Karpas-422 (cell line): Measurements from ENCODE around the gene ELMOD1. TPM values are rescaled to one million over a fixed set of nuclear protein-coding genes. Genes with fewer than 3 reads are reported as not detected.
"Not testable (repeated sequence)": the region's sequence is repeated elsewhere in the genome, so short reads cannot be mapped to it uniquely, and the experiment has no call there.

Experiments used
- DNase-seq: peaks from one replicate; pipeline ENCODE4 v3.0.0-alpha.2; 2015
- H2AFZ ChIP-seq: fragments of 200-600 bp; sonication (generic); 2 replicates; pipeline ENCODE4 v1.6.1; 2014; ENCODE audit warnings: antibody characterized with exemption, low read length, mixed read lengths
- H3K27ac ChIP-seq: fragments of 200-600 bp; sonication (generic); 2 replicates; pipeline ENCODE4 v1.5.1; 2014; ENCODE audit warnings: mild to moderate bottlenecking, low read length, moderate library complexity
- H3K27me3 ChIP-seq: fragments of 200-600 bp; sonication (generic); 2 replicates; pipeline ENCODE4 v1.6.1; 2014; ENCODE audit warnings: low read length, mixed read lengths
- H3K36me3 ChIP-seq: fragments of 200-600 bp; sonication (generic); 2 replicates; pipeline ENCODE4 v1.6.1; 2014; ENCODE audit warnings: low read length, mixed read lengths; ENCODE audit not compliant: insufficient read depth
- H3K4me1 ChIP-seq: fragments of 200-600 bp; sonication (generic); 2 replicates; pipeline ENCODE4 v1.6.1; 2014; ENCODE audit warnings: mild to moderate bottlenecking, low read length, mixed read lengths
- H3K4me2 ChIP-seq: fragments of 200-600 bp; sonication (generic); 2 replicates; pipeline ENCODE4 v1.6.1; 2014; ENCODE audit warnings: low read length, low read depth, mild to moderate bottlenecking; ENCODE audit not compliant: poor library complexity, severe bottlenecking
- H3K4me3 ChIP-seq: fragments of 200-600 bp; sonication (generic); 2 replicates; pipeline ENCODE4 v1.5.1; 2014; ENCODE audit warnings: mild to moderate bottlenecking, antibody characterized with exemption, low read length, mixed read lengths
- H3K79me2 ChIP-seq: fragments of 200-600 bp; sonication (generic); 2 replicates; pipeline ENCODE4 v1.6.1; 2014; ENCODE audit warnings: mild to moderate bottlenecking, low read length, mixed read lengths
- H3K9ac ChIP-seq: fragments of 200-600 bp; sonication (generic); 2 replicates; pipeline ENCODE4 v1.6.0; 2014; ENCODE audit warnings: low read length
- H3K9me2 ChIP-seq: fragments of 200-600 bp; sonication (generic), shearing (Covaris generic); replicated peaks from 2 replicates; pipeline ENCODE4 v1.6.0; 2014; ENCODE audit warnings: mild to moderate bottlenecking, low read length, moderate library complexity; ENCODE audit not compliant: insufficient read depth
- H3K9me3 ChIP-seq: fragments of 300-700, 200-600 bp; sonication (generic); 2 replicates; pipeline ENCODE4 v1.6.1; 2014; ENCODE audit warnings: low read length, mixed read lengths
- H4K20me1 ChIP-seq: fragments of 200-600 bp; sonication (generic); 2 replicates; pipeline ENCODE4 v1.6.1; 2014; ENCODE audit warnings: mild to moderate bottlenecking, antibody characterized with exemption, low read length, low read depth; ENCODE audit not compliant: insufficient read depth
- total RNA-seq: library from RNA; depleted of rRNA; stranded (reverse); fragments of >200 nt; shearing (Covaris generic); gene quantifications from 2 replicates; pipeline ENCODE4 v1.2.3, GENCODE V29; 2014; ENCODE audit warnings: low replicate concordance

Gene ELMOD1
- total RNA-seq, 1 experiment from 2014 or later: 2.0 TPM

DNA sequence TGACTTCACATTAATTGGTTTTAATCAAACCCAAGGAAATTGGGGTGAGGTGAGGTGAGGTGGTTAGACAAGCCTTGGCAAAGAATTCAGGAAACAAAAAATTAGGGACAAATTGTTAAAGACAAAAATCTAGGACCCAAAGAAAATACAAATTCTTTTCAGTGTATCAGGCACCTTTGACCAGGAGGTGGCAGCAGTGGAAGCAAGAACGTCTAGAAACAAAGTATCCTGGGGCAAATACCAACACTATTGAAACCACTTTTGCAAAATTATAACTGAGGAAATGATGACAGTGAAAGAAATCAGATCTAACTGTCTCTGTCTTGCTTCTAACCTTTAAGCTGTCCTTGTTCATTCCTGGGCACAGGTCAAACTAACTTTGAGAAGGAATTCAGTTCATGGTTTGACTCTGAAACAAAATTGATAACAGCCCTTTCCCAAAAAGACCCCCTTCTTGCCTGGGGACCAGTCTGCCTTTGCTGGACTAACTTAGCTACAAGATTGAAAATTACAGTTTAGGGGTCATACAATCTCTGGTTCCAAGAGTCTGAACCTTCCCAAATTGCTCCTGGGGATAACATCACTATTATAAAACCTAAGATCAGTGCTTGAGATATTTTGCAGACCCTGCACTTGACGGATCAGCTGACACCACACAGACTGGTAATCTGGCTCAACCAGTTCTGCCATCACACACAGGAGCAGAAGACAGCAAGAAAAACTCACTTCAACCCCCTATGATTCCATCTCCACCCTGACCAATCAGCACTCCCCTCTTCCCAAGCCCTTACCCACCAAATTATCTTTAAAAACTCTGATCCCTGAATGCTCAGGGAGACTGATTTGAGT is 14.2 kb upstream of the ELMOD1 start:
- H3K4me1 ChIP-seq, H2AFZ ChIP-seq: not testable (repeated sequence)
- DNase-seq: peak; percentile 90

DNA sequence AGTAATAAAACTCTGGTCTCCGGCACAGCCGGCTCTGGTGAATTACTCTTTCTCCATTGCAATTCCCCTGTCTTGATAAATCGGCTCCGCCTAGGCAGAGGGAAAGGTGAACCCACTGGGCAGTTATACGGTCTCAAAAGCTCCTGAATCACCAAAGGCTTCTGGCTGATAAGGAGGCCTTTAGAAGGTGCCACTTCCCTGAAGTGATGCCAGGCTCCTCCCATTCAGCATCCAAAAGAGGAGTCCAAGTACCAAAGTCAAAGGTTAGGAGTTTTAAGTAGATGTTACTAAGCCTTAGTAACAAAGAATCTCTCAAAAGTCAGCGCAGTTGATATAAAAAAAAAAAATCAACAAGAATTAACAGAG is 13.6 kb upstream of the ELMOD1 start:
- no peaks in the 10 kb centered on the region for H3K36me3 ChIP-seq
- H3K27ac ChIP-seq: no peak overlapping the region
- DNase-seq: no peak
- H2AFZ ChIP-seq: no peak overlapping the region
- H3K9ac ChIP-seq: no peak overlapping the region
- no peaks in the 10 kb centered on the region for H3K9me3 ChIP-seq
- H3K4me1 ChIP-seq: no peaks in the 10 kb centered on the region
- H3K4me3 ChIP-seq: no peak overlapping the region
- no peaks in the 10 kb centered on the region for H3K79me2 ChIP-seq
- H3K4me2 ChIP-seq: no peak overlapping the region
- no peaks in the 10 kb centered on the region for H4K20me1 ChIP-seq
- no peaks in the 10 kb centered on the region for H3K9me2 ChIP-seq
- H3K27me3 ChIP-seq: no peaks in the 10 kb centered on the region

More for the DNA sequence above, 14.2 kb upstream of the ELMOD1 start:
- H3K4me2 ChIP-seq, H3K4me3 ChIP-seq, H3K9me2 ChIP-seq, H3K79me2 ChIP-seq, H3K9me3 ChIP-seq, H3K27me3 ChIP-seq, H3K36me3 ChIP-seq, H3K27ac ChIP-seq, H3K9ac ChIP-seq, H4K20me1 ChIP-seq: not testable (repeated sequence)

DNA sequence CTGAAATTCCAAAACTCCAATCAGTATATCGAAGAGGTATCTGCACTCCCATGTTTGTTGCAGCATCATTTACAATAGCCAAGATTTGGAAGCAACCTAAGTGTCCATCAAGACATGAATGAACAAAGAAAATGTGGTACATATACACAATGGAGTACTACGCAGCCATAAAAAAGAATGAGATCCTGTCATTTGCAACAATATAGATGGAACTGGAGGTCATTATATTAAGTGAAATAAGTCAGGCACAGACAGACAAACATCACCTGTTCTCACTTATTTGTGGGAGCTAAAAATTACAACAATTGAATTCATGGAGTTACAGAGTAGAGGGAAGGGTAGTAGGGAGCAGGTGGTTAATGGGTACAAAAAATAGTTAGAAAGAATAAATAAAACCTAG is 11.8 kb upstream of the ELMOD1 start:
- H3K36me3 ChIP-seq, H3K79me2 ChIP-seq, H3K4me2 ChIP-seq: not testable (repeated sequence)

DNA sequence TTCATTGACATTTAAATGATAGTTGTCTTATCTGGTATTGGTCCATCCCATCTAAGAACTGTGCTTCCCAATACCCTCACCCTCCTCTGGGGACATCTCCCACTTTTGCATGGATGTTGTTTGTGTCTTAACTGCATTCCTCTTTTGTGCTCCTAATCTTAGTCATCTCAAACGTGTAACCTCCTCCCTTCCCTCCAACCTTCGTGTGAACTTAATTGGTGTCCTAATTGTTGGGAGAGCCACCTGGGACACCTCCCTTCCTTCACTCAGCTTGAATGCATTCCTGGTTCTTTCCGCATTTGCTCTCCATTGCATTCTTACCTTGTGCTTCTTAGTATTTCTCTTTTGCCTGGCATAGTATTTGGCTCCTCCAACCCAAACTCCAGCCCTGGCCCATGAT is 9.8 kb upstream of the ELMOD1 start:
- Histone ChIP-seq H2AFZ (no peak overlapping the region), H3K9me3 (no peaks in the 10 kb centered on the region), H3K9me2 (no peaks in the 10 kb centered on the region), H3K79me2 (no peaks in the 10 kb centered on the region), H3K36me3 (no peaks in the 10 kb centered on the region), H3K4me2 (no peak overlapping the region), H3K4me3 (no peak overlapping the region), H3K9ac (no peak overlapping the region), H3K27me3 (no peaks in the 10 kb centered on the region), H3K4me1 (no peaks in the 10 kb centered on the region), H4K20me1 (no peaks in the 10 kb centered on the region), H3K27ac (no peak overlapping the region)
- no peak for DNase-seq

More for the DNA sequence above, 11.8 kb upstream of the ELMOD1 start:
- DNase-seq, H3K27me3 ChIP-seq, H3K4me1 ChIP-seq, H3K9me3 ChIP-seq, H4K20me1 ChIP-seq, H3K9ac ChIP-seq, H3K9me2 ChIP-seq, H2AFZ ChIP-seq, H3K27ac ChIP-seq, H3K4me3 ChIP-seq: not testable (repeated sequence)

DNA sequence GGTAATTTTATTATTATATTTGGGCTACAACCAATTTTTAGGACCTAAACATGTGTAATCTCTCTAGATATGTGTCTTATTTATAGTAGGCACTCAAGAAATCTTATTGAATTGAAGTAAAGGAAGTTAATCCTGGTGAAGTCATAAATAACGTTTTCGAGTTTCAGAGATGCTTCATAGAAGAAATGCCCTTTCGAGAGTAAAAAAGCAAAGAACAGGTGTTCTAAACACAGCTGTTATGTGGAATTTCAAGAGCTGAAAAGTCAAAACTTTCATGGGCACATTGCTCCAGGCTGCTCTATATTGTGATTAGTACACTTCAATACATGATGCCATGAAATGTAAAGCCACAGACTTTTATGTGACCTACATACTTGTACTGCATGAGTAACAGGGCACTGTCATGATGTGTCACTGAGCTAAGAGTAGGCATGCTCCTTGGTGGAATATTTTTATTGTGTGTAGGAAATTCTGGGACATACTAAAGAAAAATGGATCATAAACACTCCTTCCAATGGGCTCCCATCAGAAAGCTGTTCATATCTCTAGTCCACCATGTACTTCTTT is 7.2 kb upstream of the ELMOD1 start:
- no peak for DNase-seq
- Histone ChIP-seq H3K9me3 (no peaks in the 10 kb centered on the region), H3K4me2 (no peak overlapping the region), H3K4me1 (no peaks in the 10 kb centered on the region), H4K20me1 (no peaks in the 10 kb centered on the region), H3K9ac (no peak overlapping the region), H3K27me3 (no peaks in the 10 kb centered on the region), H3K79me2 (no peaks in the 10 kb centered on the region), H3K9me2 (no peaks in the 10 kb centered on the region), H3K27ac (no peak overlapping the region), H3K36me3 (no peaks in the 10 kb centered on the region), H2AFZ (no peak overlapping the region), H3K4me3 (no peak overlapping the region)

DNA sequence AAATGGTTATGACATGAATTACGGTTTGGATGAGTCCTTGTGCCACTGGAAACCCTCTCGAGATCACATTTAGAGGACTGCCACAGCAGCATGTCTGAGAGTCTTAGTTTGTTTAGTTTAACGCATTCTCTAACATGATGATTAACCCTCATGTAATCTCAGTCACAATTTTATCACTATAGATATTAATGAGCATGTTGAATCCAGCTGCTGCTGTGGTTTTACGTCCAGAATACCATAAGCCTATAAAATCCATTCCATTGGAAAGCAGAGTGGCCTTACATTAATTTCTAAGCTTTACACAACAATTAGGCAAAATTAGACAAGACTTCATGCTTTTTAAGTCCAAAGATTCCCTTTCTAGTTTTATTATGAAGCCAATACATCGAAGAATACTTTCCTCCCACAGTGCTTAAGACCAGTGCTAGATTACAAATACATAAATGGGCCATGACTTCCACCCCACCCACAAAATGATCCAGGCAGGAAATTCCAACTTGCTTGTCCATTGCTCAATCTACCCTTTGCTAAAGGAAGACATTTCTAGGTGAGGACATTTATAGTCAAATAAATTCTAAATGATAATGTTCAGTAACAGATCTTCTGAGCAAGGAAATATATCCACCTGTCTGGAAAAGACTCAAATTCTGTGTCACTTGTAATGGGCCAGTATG is 3.5 kb upstream of the ELMOD1 start:
- Histone ChIP-seq H3K9me2 (no peaks in the 10 kb centered on the region), H3K9me3 (no peaks in the 10 kb centered on the region), H3K36me3 (no peaks in the 10 kb centered on the region), H3K27ac (no peak overlapping the region), H3K4me3 (no peak overlapping the region), H3K79me2 (no peaks in the 10 kb centered on the region), H4K20me1 (no peaks in the 10 kb centered on the region), H3K4me2 (no peak overlapping the region), H2AFZ (no peak overlapping the region), H3K27me3 (0 out of 2 replicates have a peak, but pooled peaks cover 13% of the 10 kb centered on the region), H3K9ac (no peak overlapping the region), H3K4me1 (peaks cover 19% of the 10 kb centered on the region)
- no peak for DNase-seq

DNA sequence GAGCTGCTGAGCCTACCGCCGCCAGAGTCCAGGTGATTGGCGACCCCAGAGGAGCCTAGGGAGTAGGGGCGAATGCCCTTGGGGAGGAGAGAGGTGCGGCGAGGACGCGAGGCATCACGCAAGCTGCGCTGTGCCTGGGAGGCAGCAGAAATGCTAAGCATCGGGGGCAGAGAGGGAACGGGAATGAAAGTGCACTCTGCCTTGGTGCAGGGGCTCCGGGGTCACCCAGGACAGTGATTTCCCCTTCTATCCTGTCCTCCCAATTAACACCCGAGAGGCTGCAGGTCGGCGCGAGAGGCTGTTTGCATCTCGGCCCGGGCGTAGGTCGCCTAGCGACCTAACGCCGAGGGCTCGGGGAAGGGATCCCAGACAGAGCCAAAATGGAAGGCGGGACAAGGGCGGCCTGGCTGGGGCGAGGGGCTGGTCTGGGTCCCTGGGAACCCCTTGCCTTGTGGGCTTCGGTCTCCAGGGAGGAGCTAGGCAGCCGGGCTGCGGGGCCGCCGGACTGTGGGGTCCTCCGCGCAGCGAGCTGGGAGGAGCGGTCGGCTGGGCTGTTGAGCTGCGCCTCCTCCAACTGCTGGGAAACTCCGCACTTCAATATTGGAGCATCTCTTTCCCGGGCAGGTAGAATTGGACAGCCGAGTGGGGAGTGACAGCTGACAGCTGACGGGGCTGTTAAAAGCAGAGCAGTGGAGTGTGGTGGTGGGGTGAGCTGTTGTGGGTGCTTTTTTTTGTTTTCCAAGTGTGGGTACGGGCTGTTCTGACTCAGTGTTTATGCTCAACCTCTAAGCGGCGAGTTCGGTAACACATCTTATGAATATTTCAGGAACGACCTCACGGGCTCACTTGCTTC is 657 bp downstream of the ELMOD1 start:
- DNase-seq: no peak
- no peaks in the 10 kb centered on the region for H3K79me2 ChIP-seq
- peak overlapping the region; percentile 89 for H3K4me2 ChIP-seq
- peaks cover 19% of the 10 kb centered on the region for H3K4me1 ChIP-seq
- H3K4me3 ChIP-seq: peak overlapping the region; percentile 75
- no peaks in the 10 kb centered on the region for H4K20me1 ChIP-seq
- H2AFZ ChIP-seq: peak overlapping the region; percentile 82
- no peaks in the 10 kb centered on the region for H3K36me3 ChIP-seq
- no peak overlapping the region for H3K27ac ChIP-seq
- H3K9me3 ChIP-seq: no peaks in the 10 kb centered on the region
- no peaks in the 10 kb centered on the region for H3K9me2 ChIP-seq
- 0 out of 2 replicates have a peak, but pooled peaks cover 13% of the 10 kb centered on the region for H3K27me3 ChIP-seq
- H3K9ac ChIP-seq: peak overlapping the region; percentile 63

DNA sequence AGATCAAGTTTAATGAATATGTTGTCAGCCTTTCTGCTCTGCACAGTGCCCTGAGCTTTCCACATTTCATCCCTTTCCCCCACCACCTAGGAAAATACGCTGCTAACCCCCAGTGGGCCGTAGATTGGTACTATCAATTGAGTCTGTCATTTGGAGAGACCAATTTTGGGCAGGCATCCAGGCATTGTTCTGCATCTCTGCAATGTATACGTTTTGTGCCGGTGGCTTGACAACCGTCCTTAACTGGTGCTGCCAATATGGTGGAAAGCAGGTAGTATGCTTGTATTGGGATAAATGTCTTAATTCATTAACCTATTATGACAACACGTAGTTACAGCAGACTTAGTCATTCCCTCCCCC is 1.3 kb downstream of the ELMOD1 start:
- H2AFZ ChIP-seq: no peak overlapping the region
- no peaks in the 10 kb centered on the region for H3K36me3 ChIP-seq
- H4K20me1 ChIP-seq: no peaks in the 10 kb centered on the region
- H3K4me1 ChIP-seq: peaks cover 19% of the 10 kb centered on the region
- H3K27me3 ChIP-seq: 0 out of 2 replicates have a peak, but pooled peaks cover 13% of the 10 kb centered on the region
- H3K4me3 ChIP-seq: peak overlapping the region; percentile 75; the same call in 1 of the 2 replicates
- H3K9ac ChIP-seq: no peak overlapping the region
- no peaks in the 10 kb centered on the region for H3K79me2 ChIP-seq
- H3K4me2 ChIP-seq: no peak overlapping the region
- H3K9me3 ChIP-seq: no peaks in the 10 kb centered on the region
- peak; percentile 54 for DNase-seq
- no peak overlapping the region for H3K27ac ChIP-seq
- no peaks in the 10 kb centered on the region for H3K9me2 ChIP-seq
